Measurements from ENCODE around the gene CCDC8.
"Not testable (repeated sequence)": the region's sequence is repeated elsewhere in the genome, so short reads cannot be mapped to it uniquely, and the experiment has no call there.

The CCDC8 gene

GRCh38 chr19:46442808-46443450 is 29.6 kb upstream of the CCDC8 start:
- Histone ChIP-seq H3K9ac (ENCODE audit: low read depth, low read length) (no peak overlapping the region), H3K4me1 (ENCODE audit: insufficient read depth, low read length) (no peaks in the 10 kb centered on the region), H3K9me3 (ENCODE audit: control insufficient read depth, insufficient read depth, low read length) (no peaks in the 10 kb centered on the region), H3K36me3 (ENCODE audit: insufficient read depth, low read length) (no peaks in the 10 kb centered on the region)

GRCh38 chr19:46441866-46442265 is 28.5 kb upstream of the CCDC8 start:
- Histone ChIP-seq H3K9me3 (ENCODE audit: control insufficient read depth, insufficient read depth, low read length) (no peaks in the 10 kb centered on the region), H3K9ac (ENCODE audit: low read depth, low read length) (no peak overlapping the region), H3K36me3 (ENCODE audit: insufficient read depth, low read length) (no peaks in the 10 kb centered on the region), H3K4me1 (ENCODE audit: insufficient read depth, low read length) (no peaks in the 10 kb centered on the region)

- H3K9me3 ChIP-seq (ENCODE audit: control insufficient read depth, insufficient read depth, low read length); H3K36me3 ChIP-seq (ENCODE audit: insufficient read depth, low read length); H3K9ac ChIP-seq (ENCODE audit: low read depth, low read length); H3K4me1 ChIP-seq (ENCODE audit: insufficient read depth, low read length): not testable (repeated sequence)
Observed at GRCh38 chr19:46435689-46436088, 22.3 kb upstream of the CCDC8 start.

- no peaks in the 10 kb centered on the region for H3K4me1 ChIP-seq (ENCODE audit: insufficient read depth, low read length)
- no peaks in the 10 kb centered on the region for H3K36me3 ChIP-seq (ENCODE audit: insufficient read depth, low read length)
Observed at GRCh38 chr19:46435009-46435408, 21.6 kb upstream of the CCDC8 start.

GRCh38 chr19:46433470-46433869 is 20.1 kb upstream of the CCDC8 start:
- H3K36me3 ChIP-seq (ENCODE audit: insufficient read depth, low read length); H3K9me3 ChIP-seq (ENCODE audit: control insufficient read depth, insufficient read depth, low read length); H3K4me1 ChIP-seq (ENCODE audit: insufficient read depth, low read length); H3K9ac ChIP-seq (ENCODE audit: low read depth, low read length): not testable (repeated sequence)

More at GRCh38 chr19:46435009-46435408, 21.6 kb upstream of the CCDC8 start:
- no peak overlapping the region for H3K9ac ChIP-seq (ENCODE audit: low read depth, low read length)
- no peaks in the 10 kb centered on the region for H3K9me3 ChIP-seq (ENCODE audit: control insufficient read depth, insufficient read depth, low read length)

GRCh38 chr19:46431824-46432223 is 18.5 kb upstream of the CCDC8 start:
- H3K9me3 ChIP-seq (ENCODE audit: control insufficient read depth, insufficient read depth, low read length): no peaks in the 10 kb centered on the region
- H3K4me1 ChIP-seq (ENCODE audit: insufficient read depth, low read length): no peaks in the 10 kb centered on the region
- no peak overlapping the region for H3K9ac ChIP-seq (ENCODE audit: low read depth, low read length)
- H3K36me3 ChIP-seq (ENCODE audit: insufficient read depth, low read length): no peaks in the 10 kb centered on the region

- Histone ChIP-seq H3K4me1 (ENCODE audit: insufficient read depth, low read length) (no peaks in the 10 kb centered on the region), H3K9ac (ENCODE audit: low read depth, low read length) (no peak overlapping the region), H3K9me3 (ENCODE audit: control insufficient read depth, insufficient read depth, low read length) (no peaks in the 10 kb centered on the region), H3K36me3 (ENCODE audit: insufficient read depth, low read length) (no peaks in the 10 kb centered on the region)
Observed at GRCh38 chr19:46429999-46430398, 16.6 kb upstream of the CCDC8 start.

- Histone ChIP-seq H3K9ac (ENCODE audit: low read depth, low read length) (peak within 1 kb of the TSS; percentile 11; the same call in 1 of the 2 replicates), H3K9me3 (ENCODE audit: control insufficient read depth, insufficient read depth, low read length) (no peaks in the 10 kb centered on the region), H3K4me1 (ENCODE audit: insufficient read depth, low read length) (no peaks in the 10 kb centered on the region), H3K36me3 (ENCODE audit: insufficient read depth, low read length) (no peaks in the 10 kb centered on the region)
Observed at GRCh38 chr19:46428239-46429135, 15.1 kb upstream of the CCDC8 start, which contains the start of gene PNMA8C. TSS of gene PNMA8C (minus strand) at chr19:46428936. CDS start at chr19:46428359, 577 bp downstream.

- Histone ChIP-seq H3K36me3 (ENCODE audit: insufficient read depth, low read length) (no peaks in the 10 kb centered on the region), H3K9me3 (ENCODE audit: control insufficient read depth, insufficient read depth, low read length) (no peaks in the 10 kb centered on the region), H3K9ac (ENCODE audit: low read depth, low read length) (no peak overlapping the region), H3K4me1 (ENCODE audit: insufficient read depth, low read length) (no peaks in the 10 kb centered on the region)
Observed at GRCh38 chr19:46427518-46428045, 14.2 kb upstream of the CCDC8 start.

- no peaks in the 10 kb centered on the region for H3K9me3 ChIP-seq (ENCODE audit: control insufficient read depth, insufficient read depth, low read length)
- no peaks in the 10 kb centered on the region for H3K4me1 ChIP-seq (ENCODE audit: insufficient read depth, low read length)
- no peaks in the 10 kb centered on the region for H3K36me3 ChIP-seq (ENCODE audit: insufficient read depth, low read length)
- peak overlapping the region; percentile 49; the same call in 1 of the 2 replicates for H3K9ac ChIP-seq (ENCODE audit: low read depth, low read length)
Observed at GRCh38 chr19:46426506-46427162, 13.3 kb upstream of the CCDC8 start.

- Histone ChIP-seq H3K36me3 (ENCODE audit: insufficient read depth, low read length) (no peaks in the 10 kb centered on the region), H3K4me1 (ENCODE audit: insufficient read depth, low read length) (no peaks in the 10 kb centered on the region), H3K9ac (ENCODE audit: low read depth, low read length) (peak overlapping the region; percentile 49), H3K9me3 (ENCODE audit: control insufficient read depth, insufficient read depth, low read length) (no peaks in the 10 kb centered on the region)
Observed at GRCh38 chr19:46426035-46426505, 12.7 kb upstream of the CCDC8 start.

- no peaks in the 10 kb centered on the region for H3K36me3 ChIP-seq (ENCODE audit: insufficient read depth, low read length)
- no peaks in the 10 kb centered on the region for H3K9me3 ChIP-seq (ENCODE audit: control insufficient read depth, insufficient read depth, low read length)
- no peaks in the 10 kb centered on the region for H3K4me1 ChIP-seq (ENCODE audit: insufficient read depth, low read length)
- no peak overlapping the region for H3K9ac ChIP-seq (ENCODE audit: low read depth, low read length)
Observed at GRCh38 chr19:46423188-46423587, 9.8 kb upstream of the CCDC8 start.

GRCh38 chr19:46422344-46422743 is 9.0 kb upstream of the CCDC8 start:
- no peaks in the 10 kb centered on the region for H3K36me3 ChIP-seq (ENCODE audit: insufficient read depth, low read length)
- no peaks in the 10 kb centered on the region for H3K4me1 ChIP-seq (ENCODE audit: insufficient read depth, low read length)
- no peaks in the 10 kb centered on the region for H3K9me3 ChIP-seq (ENCODE audit: control insufficient read depth, insufficient read depth, low read length)
- no peak overlapping the region for H3K9ac ChIP-seq (ENCODE audit: low read depth, low read length)

- Histone ChIP-seq H3K36me3 (ENCODE audit: insufficient read depth, low read length) (no peaks in the 10 kb centered on the region), H3K9me3 (ENCODE audit: control insufficient read depth, insufficient read depth, low read length) (no peaks in the 10 kb centered on the region), H3K9ac (ENCODE audit: low read depth, low read length) (no peak overlapping the region), H3K4me1 (ENCODE audit: insufficient read depth, low read length) (no peaks in the 10 kb centered on the region)
Observed at GRCh38 chr19:46420056-46420455, 6.7 kb upstream of the CCDC8 start.
